GM18499 (cell line): Measurements from ENCODE around the gene CHID1.

Experiments used
- ATAC-seq: cut with Tn5 transposase; IDR thresholded peaks from one replicate; pipeline ENCODE4 v1.9.1; 2021; ENCODE audit warnings: moderate number of reproducible peaks; ENCODE audit not compliant: insufficient read depth, unreplicated experiment

Gene CHID1

GRCh38 chr11:933936-934335 lies 23.3 kb upstream of the CHID1 start:
- no peak for ATAC-seq

GRCh38 chr11:933142-933851 lies 22.7 kb upstream of the CHID1 start:
- ATAC-seq: no peak

GRCh38 chr11:932435-932834 lies 21.8 kb upstream of the CHID1 start:
- no peak for ATAC-seq

GRCh38 chr11:931385-931784 lies 20.8 kb upstream of the CHID1 start:
- no peak for ATAC-seq

DNA sequence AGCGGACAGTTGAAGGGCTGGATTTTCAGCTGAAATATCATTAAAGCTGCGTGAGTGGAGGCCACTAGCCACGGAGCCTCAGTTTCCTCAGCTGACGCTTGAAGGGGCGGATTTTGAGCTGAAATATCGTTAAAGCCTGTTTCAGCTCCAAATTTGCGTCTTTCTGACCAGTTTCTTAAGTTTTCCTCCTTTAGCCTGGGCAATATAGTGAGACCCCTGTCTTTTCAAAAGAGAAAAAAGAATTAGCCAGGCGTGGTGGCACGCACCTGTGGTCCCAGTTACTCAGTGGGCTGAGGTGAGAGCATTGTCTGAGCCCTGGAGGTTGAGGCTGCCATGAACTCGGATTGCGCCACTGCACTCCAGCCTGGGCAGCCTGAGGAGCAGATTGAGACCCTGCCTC lies 18.8 kb upstream of the CHID1 start:
- ATAC-seq: no peak

GRCh38 chr11:928786-929185 lies 18.2 kb upstream of the CHID1 start:
- ATAC-seq: no peak

GRCh38 chr11:927871-928270 lies 17.3 kb upstream of the CHID1 start:
- no peak for ATAC-seq

DNA sequence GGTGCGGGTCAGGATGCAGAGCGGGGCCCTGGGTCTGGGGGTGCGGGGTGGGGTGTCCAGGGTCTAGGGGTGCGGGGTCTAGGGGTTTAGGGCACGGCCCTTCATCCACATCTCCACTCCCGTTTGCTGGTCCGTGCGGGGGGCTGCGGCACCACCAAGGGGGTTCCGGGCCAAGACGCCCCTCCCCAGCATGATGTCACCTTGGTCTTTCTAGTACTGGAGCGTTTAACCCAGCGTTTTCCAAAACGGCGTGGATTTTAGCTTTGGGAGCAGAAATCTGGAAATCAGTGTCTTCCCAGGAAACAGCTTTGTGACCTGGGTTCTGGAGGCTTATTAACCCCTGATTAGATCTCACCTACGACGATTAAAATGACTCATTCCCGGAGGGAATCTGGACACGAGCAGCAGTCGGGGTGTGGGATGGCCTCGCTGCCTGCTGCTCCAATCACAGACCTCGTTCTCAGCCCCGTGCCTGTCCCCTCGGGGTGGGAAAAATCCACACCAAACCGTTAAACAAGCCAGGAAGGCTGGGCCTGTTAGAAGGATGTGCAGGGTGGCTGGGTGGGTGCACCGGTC lies 15.8 kb upstream of the CHID1 start:
- no peak for ATAC-seq

DNA sequence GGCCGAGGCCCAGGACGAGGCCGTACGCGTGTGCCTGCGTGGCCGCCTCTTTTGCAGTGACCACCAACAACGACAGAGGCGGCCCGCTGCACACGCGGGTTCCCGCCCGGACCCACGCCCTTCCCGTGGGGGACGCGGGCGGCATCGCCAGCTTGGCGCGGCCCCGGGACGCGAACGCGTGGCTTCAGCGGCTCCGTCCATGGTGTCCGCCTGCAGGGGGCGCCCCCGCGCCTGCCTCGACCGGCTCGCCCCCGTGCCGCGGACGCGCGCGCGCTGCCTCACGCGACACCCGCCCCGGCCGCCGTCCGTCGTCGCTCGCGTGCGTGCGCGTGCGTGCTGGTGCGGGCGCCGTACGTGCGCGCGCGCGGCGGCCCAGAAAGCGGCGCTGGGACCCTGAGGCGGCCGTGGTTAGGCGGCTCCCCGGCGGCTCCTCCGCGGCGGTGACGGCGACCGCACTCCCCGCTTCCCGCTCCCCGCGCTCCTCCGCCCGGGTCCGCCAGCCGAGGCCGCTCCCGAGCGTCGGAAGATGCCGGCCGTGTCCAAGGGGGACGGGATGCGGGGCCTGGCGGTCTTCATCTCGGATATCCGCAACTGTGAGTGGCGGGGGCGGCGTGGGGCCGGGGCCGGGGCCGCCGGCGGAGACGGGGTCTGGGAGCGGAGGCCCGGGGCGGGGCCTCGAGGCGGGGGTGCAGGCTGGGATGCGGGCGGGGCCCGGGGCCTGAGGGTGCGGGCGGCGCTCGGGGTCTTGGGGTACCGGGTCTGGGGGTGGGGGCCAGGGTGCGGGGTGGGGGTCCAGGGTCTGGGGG lies 15.1 kb upstream of the CHID1 start, which contains the start of gene AP2A2:
Gene AP2A2, plus strand, starts transcription at position 375 of the 806 bp plus-strand sequence. Its CDS starts 152 bp downstream, at position 527.
- no peak for ATAC-seq

DNA sequence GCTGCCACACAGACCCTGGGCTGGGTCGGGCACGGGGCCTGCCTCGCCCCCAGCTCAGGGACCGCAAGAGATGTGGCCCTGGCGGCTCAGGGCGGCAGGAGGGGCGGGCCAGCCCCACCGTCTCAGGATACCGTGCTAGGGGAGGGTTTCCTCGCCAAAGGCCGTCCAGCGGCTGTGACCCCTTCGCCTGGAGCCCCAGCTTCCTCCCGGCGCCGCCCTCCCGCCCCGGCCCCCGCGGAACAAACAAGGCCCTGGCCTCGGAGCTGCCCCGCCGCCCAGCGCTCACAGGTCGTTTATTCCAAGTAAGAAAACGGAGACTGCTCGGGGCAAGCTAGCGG lies 14.5 kb upstream of the CHID1 start:
- no peak for ATAC-seq

DNA sequence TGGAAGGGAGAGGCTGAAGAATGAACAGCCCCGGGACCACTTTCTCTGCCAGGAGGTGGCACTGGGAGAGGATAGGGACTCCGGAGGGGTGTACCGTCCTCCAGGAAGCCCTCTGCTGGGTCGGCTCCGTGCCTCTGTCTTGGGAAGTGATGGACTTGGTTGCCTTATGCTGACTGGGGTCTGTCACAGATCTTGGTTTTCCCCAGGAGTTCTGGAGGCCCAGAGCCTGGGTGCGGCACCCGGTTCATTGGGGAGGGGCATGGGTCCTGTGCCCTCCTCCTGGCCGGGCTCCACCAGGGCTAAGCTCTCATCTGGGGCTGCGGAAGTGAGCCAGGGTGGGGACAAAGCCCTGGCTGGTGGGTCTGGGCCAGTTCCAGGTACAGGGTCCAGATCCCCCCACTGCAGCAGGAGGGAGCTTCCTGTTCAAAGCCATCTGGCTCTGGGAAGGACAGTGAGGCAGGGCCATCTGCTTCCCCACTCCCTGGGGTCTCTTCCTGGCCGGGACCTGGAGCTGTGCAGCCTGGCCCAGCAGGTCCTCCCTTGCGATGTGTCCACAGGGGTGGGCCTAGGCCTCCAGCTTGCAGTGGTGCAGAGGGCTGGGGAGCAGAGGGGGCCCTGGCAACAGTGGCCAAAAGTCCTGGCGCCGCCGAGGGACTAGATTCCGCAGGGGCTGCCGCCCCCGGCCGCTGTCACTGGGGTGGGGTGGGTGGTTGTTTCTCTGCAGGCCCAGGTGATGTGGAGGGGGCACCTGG lies 14.0 kb upstream of the CHID1 start:
- ATAC-seq: no peak

DNA sequence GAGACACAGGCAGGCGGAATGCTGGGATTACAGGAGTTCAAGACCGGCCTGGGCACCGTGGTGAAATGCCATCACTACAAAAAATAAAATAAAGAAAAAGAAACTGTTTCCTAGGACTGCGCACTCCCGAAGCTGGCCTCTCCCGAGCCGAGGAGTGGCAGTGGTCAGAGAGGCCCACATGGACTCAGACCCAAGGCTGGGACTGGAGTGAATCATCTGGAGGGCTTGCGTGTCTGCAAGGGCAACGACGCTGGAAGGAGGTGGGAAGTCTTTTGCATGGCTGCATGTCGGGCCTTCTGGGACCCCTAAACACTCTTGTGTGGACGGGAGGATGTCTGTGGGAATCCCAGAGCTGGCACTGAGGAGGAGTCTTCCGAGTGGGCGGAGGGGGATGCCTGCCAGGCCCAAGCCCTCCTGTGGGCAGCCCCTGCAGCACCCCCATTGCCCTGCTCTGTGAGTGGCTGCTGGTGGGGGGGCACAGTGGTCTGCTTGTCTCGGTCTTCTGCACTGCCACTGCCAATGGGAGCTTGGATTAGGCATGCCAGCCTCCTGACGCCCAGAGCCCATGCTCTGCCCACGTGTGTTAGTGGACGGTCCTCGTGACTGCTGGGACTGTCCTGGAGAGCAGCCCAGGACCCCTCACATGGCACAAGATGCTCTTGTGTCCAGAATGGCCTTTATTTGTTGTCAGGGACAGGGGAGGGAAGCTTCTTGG lies 13.2 kb upstream of the CHID1 start:
- ATAC-seq: no peak

DNA sequence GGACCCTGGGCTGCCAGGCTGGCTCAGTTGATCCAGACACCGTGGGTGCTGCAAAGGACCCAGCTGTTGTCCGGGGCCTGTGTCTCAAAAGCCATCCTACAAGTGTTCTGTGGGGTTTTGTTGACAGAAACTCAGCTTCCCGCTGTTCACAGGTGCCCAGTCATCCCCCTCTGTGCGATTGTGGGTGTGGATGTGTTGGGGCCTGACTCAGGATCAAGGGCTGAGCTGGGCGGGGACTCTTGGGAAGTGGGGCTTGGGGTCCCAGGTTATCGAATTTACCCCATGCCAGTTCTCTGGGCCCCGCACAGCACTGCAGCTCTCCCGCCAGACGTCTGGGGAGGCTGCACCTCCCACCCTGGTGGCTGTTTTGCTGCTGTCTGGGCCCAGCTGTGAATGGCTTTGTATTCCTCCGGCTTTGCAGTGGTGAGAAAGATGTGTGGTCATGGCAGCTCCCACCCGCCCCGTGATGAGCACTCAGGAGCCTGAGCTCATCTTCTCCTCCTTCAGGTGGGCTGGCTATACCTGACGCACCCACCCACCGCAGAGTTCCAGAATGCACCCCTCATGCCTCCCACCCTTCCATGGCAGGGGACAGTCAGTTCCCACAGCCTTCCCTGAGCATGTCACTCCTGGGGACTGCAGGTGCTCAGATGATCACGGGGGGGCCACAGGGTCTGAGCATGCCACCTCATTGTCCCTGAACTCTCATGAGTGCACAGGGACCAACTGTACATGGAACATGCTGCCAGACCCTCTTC lies 11.5 kb upstream of the CHID1 start:
- no peak for ATAC-seq

- no peak for ATAC-seq
Observed at GRCh38 chr11:917426-917825, 6.8 kb upstream of the CHID1 start.

DNA sequence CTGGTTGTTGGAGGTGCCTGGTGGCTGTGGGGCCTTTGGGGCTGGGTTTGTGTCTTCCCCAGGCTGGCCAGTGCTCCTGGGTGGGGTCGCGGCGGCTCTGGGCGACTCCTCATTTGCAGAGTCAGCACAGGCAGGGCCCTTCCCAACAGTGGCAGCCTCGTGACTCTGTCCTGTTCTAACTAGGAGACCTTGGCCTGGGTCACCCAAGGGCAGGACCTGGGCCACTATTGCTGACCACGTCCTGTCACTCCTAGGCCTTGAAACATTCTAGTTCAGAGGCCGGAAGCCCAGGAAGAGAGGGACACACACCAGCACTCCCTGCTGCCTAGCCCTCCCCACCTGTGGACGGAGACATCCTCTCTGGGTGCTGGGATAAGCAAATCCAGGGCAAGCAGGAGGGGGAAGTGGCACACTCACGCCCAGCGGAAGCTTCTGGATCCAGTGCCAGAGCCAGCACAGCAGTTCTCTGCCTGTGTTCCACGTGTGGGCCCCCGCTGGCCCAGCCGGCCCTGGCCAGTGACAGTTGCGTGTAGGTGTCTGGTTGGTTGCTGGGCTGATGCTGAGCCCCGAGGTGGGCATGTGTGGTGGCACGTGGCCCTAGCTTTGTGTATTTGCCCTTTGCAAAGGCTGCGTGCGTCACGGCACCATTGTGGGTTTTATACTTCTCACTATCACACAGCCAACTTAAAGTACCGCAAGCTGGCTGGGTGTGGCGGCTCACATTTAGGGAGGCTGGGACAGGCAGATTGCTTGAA lies 4.3 kb upstream of the CHID1 start:
- ATAC-seq: no peak

DNA sequence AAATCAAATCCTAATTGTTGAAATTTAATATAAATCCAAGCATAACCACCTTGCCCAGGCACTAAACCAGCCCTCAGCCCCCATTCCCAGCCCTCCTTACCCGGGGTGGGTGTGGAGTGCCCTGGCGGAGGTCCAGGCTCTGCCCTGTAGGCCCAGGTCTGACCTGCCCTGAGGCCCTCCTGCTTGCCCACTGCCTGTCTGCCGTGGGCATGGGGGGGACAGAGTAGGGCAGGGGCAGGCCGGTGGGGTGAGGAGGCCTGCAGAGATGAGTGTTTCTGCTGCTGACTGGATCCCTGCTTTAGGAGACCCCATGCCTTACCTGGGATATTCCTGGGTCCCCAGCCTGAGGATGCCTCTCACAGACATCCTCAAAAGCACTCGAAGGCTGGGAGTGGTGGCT lies 3.6 kb upstream of the CHID1 start:
- ATAC-seq: no peak

DNA sequence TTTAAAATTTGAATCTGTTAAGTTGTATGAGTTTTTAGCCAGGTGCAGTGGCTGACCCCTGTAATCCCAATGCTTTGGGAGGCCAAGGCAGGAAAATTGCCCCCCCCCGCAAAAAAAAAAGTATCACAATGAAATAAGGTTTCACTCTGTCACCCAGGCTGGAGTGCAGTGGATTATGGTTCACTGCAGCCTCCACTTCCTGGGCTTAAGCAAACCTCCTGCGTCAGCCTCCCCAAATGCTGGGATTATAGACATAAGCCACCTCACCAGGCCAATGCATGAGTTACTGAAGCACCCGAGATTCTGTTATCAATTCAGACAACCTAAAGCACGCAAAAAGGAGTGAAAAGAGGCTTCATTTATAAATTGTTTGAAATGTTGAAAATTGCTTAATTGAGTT lies 2.4 kb upstream of the CHID1 start:
- ATAC-seq: no peak

DNA sequence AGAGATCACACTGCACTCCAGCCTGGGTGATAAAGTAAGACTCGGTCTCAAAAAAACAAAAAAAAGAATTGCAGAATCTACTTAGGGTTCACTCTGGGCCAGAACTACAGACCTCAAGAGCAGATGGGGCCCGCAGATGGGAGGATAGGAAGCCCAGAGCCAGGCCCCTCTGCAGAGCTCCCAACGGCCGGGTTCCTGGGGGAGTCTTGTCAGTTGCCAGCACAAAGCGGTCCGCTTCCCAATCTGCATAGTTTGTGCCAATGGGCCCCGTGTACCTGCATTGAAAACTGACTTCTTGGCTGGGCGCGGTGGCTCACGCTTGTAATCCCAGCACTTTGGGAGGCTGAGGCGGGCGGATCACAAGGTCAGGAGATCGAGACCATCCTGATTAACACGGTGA lies 1.7 kb upstream of the CHID1 start:
- no peak for ATAC-seq

DNA sequence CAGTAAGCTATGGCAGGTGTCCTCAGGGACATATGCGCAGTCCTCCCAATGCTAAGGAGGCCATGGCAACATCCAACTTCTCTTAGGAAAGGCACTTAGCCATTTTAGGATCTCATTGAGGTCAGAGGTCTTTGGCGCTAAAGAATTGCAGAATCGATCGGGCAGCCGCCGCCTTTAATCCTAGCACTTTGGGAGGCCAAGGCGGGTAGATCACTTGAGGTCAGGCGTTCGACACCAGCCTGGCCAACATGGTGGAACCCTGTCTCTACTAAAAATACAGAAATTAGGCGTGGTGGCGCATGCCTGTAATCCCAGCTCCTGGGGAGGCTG lies 1.2 kb upstream of the CHID1 start:
- no peak for ATAC-seq
